Measurements from ENCODE around the gene EHMT1.

DNA sequence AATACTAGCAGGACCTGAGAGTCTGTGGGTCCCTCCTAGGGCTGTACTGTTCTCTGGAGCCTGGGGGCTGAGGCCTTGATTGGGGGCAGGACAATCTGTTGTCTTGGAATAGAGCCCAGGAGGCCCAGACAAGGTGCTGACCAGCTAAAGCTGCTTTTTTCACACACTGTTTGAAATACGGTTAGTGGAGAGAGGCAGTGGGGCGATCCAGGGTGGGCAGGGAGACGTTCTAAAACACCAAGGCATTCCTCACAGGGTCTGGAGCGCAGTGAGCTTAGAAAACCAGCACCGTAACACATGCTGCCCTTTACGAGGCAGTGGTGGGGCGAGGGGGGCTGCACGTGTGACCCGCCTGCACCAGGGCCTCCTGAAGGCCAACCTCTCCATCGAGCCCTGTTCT is 55.1 kb downstream of the EHMT1 start:
- TF ChIP-seq CTCF (IDR thresholded peaks at IDR 0.05; ENCODE audit: insufficient read depth, low read depth, low read length), result no peak
- no peak for TF ChIP-seq EZH2 (IDR thresholded peaks at IDR 0.05; ENCODE audit: insufficient read depth, low read length)

Measured in astrocyte (in vitro differentiated cells and primary cell).